K562 (cell line): ENCODE data around the gene LIPH. TPM values are rescaled to one million over a fixed set of nuclear protein-coding genes. Genes with fewer than 3 reads are reported as not detected.

Source experiments
- ADNP ChIP-seq: fragments of 200-800 bp; sonication (Bioruptor generic); IDR thresholded peaks from 2 replicates; pipeline ENCODE4 v1.6.1; 2016; ENCODE audit warnings: missing genetic modification characterization, missing compliant biosample characterization
- ARHGAP35 ChIP-seq: fragments of 450-650 bp; IDR thresholded peaks from 2 replicates; pipeline ENCODE4 v1.6.1; 2018; ENCODE audit not compliant: partially characterized antibody
- BHLHE40 ChIP-seq: IDR thresholded peaks from 2 replicates; pipeline ENCODE4 v1.6.1; 2011; ENCODE audit warnings: low read length, improper control_type of control experiment
- CBFA2T3 ChIP-seq: fragments of 450-650 bp; IDR thresholded peaks from 2 replicates; pipeline ENCODE4 v1.6.1; 2017
- CEBPG ChIP-seq, 3 experiments: fragments of 200-800 bp in 1 of 3; sonication (Bioruptor generic) in 1 of 3; sonication (generic) in 1 of 3; formaldehyde crosslinking in 1 of 3; IDR thresholded peaks in 2 of 3; conservative IDR thresholded peaks in 1 of 3; 2 replicates each; pipeline versions ENCODE4 v1.6.1 to v1.8.0; 2016 to 2022; ENCODE audit warnings: missing compliant biosample characterization in 2 of 3, missing genetic modification characterization in 2 of 3, mild to moderate bottlenecking in 1 of 3, missing genetic modification reagents in 1 of 3
- CHCHD3 ChIP-seq: fragments of 250-450 bp; sonication (Bioruptor Pico); IDR thresholded peaks from 2 replicates; pipeline ENCODE4 v2.1.2; 2022; ENCODE audit warnings: mild to moderate bottlenecking
- ELF2 ChIP-seq: fragments of 250-450 bp; sonication (Bioruptor Pico); IDR thresholded peaks from 2 replicates; pipeline ENCODE4 v1.5.0; 2021; ENCODE audit warnings: mild to moderate bottlenecking
- HOXB6 ChIP-seq: fragments of 250-450 bp; sonication (Bioruptor Pico); IDR thresholded peaks from 2 replicates; pipeline ENCODE4 v1.5.1; 2022; ENCODE audit warnings: mild to moderate bottlenecking, borderline replicate concordance
- KHSRP ChIP-seq: fragments of 450-650 bp; IDR thresholded peaks from 2 replicates; pipeline ENCODE4 v1.6.1; 2017
- RBBP5 ChIP-seq: fragments of 200-600 bp; sonication (generic); IDR thresholded peaks from 2 replicates; pipeline ENCODE4 v1.6.1; 2012; ENCODE audit warnings: borderline replicate concordance, mild to moderate bottlenecking, low read length, control low read depth, inconsistent platforms; ENCODE audit not compliant: insufficient read depth, poor library complexity, severe bottlenecking
- RBM17 ChIP-seq: fragments of 200-400 bp; formaldehyde crosslinking; IDR thresholded peaks from 2 replicates; pipeline ENCODE4 v1.6.1; 2017; ENCODE audit warnings: low read depth, mild to moderate bottlenecking, low read length, borderline replicate concordance
- RBM22 ChIP-seq: fragments of 200-400 bp; formaldehyde crosslinking; IDR thresholded peaks from 2 replicates; pipeline ENCODE4 v1.6.1; 2018; ENCODE audit warnings: low read length, low read depth; ENCODE audit not compliant: poor library complexity, severe bottlenecking
- VEZF1 ChIP-seq: fragments of 200-800 bp; sonication (Bioruptor generic); IDR thresholded peaks from 2 replicates; pipeline ENCODE4 v1.6.1; 2017; ENCODE audit warnings: missing genetic modification characterization, missing compliant biosample characterization
- ZBTB1 ChIP-seq: sonication (generic); formaldehyde crosslinking; IDR thresholded peaks from 2 replicates; pipeline ENCODE4 v1.8.1; 2023; ENCODE audit warnings: missing genetic modification reagents, low read depth, mild to moderate bottlenecking, borderline replicate concordance
- ZBTB11 ChIP-seq, 3 experiments: fragments of 200-800 bp in 1 of 3; fragments of 250-450 bp in 1 of 3; fragments of 450-650 bp in 1 of 3; sonication (Bioruptor Pico) in 1 of 3; sonication (Bioruptor generic) in 1 of 3; formaldehyde crosslinking in 1 of 3; IDR thresholded peaks; 2 replicates each; pipeline versions ENCODE4 v1.6.1 to v1.8.0; 2016 to 2022; ENCODE audit warnings: mild to moderate bottlenecking in 2 of 3, missing genetic modification characterization in 2 of 3, missing compliant biosample characterization in 1 of 3, moderate library complexity in 1 of 3
- ZC3H4 ChIP-seq: sonication (generic); formaldehyde crosslinking; IDR thresholded peaks from 2 replicates; pipeline ENCODE4 v1.9.0; 2021; ENCODE audit warnings: missing genetic modification reagents, borderline replicate concordance
- ZC3H8 ChIP-seq: fragments of 450-650 bp; IDR thresholded peaks from 2 replicates; pipeline ENCODE4 v1.6.1; 2017
- ZNF3 ChIP-seq: fragments of 250-450 bp; sonication (Bioruptor Pico); IDR thresholded peaks from 2 replicates; pipeline ENCODE4 v1.5.0; 2021; ENCODE audit warnings: mild to moderate bottlenecking, moderate library complexity
- ZNF431 ChIP-seq: sonication (generic); formaldehyde crosslinking; IDR thresholded peaks from 2 replicates; pipeline ENCODE4 v1.8.0; 2022; ENCODE audit warnings: mild to moderate bottlenecking, missing genetic modification reagents
- ZNF79 ChIP-seq: fragments of 250-450 bp; sonication (Bioruptor Pico); IDR thresholded peaks from 2 replicates; pipeline ENCODE4 v1.4.0; 2020; ENCODE audit warnings: low read depth, mild to moderate bottlenecking, moderate library complexity
- ZNF830 ChIP-seq: fragments of 250-450 bp; sonication (Bioruptor Pico); IDR thresholded peaks from 2 replicates; pipeline ENCODE4 v1.5.0; 2021; ENCODE audit warnings: mild to moderate bottlenecking
- polyA plus RNA-seq, 8 experiments: library from polyadenylated mRNA; depleted of rRNA in 4 of 8; stranded (reverse) in 5 of 8; unstranded in 3 of 8; fragments of >200 nt; fragmentation: Nextera tagmentation in 2 of 8; fragmentation: Illumina TruSeq in 1 of 8; extraction: Ambion mirVana in 2 of 8; extraction: Trizol in 1 of 8; gene quantifications; 2 replicates each; pipeline versions ENCODE4 v1.2.1 to v1.2.3, GENCODE V29; 2011 to 2014; ENCODE audit warnings: inconsistent platforms in 1 of 8, missing spikeins in 1 of 8
- total RNA-seq, 7 experiments: library from RNA; depleted of rRNA in 6 of 7; stranded (reverse); fragments of >200 nt in 6 of 7; fragmentation: Illumina TruSeq in 2 of 7; extraction: Trizol in 2 of 7; gene quantifications; 2 replicates each; pipeline versions ENCODE4 v1.2.1 to v1.2.3, GENCODE V29; 2011 to 2021; ENCODE audit warnings: low replicate concordance in 1 of 7
- TF ChIP-seq, protein P1 (sequence below): fragments of 450-650 bp; formaldehyde crosslinking; IDR thresholded peaks from 2 replicates; pipeline ENCODE4 v1.4.0; 2020; ENCODE audit warnings: mild to moderate bottlenecking

LIPH gene
- total and polyA plus RNA-seq, 9 of the 15 experiments (the other 6 are each of a cell fraction or from before 2014, with no cell fraction given): 0.73 to 1.8 (median 1.3) TPM

GRCh38 chr3:185498503-185499396, 53.6 kb downstream of the LIPH start, which contains the start of gene TMEM41A (continued):
- TF ChIP-seq, protein P1, sequence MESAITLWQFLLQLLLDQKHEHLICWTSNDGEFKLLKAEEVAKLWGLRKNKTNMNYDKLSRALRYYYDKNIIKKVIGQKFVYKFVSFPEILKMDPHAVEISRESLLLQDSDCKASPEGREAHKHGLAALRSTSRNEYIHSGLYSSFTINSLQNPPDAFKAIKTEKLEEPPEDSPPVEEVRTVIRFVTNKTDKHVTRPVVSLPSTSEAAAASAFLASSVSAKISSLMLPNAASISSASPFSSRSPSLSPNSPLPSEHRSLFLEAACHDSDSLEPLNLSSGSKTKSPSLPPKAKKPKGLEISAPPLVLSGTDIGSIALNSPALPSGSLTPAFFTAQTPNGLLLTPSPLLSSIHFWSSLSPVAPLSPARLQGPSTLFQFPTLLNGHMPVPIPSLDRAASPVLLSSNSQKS (CRISPR knock-in tag): no peak
- TF ChIP-seq ZC3H4 (CRISPR knock-in tag): peak; percentile 83; the same call in 1 of the 2 replicates
- TF ChIP-seq RBBP5: peak; percentile 100
- TF ChIP-seq ADNP (tag): no peak
- TF ChIP-seq KHSRP: no peak
- TF ChIP-seq ZBTB1 (CRISPR knock-in tag): peak; percentile 71; the same call in 1 of the 2 replicates
- no peak for TF ChIP-seq ZNF79 (CRISPR knock-in tag)
- no peak for TF ChIP-seq CHCHD3 (CRISPR knock-in tag)
- TF ChIP-seq ZBTB11 (CRISPR knock-in tag; IDR thresholded peaks at IDR 0.05): peak; percentile 98 to 100 (median 100)
- peak; percentile 90 for TF ChIP-seq RBM22
- no peak for TF ChIP-seq ZNF830 (CRISPR knock-in tag)
- TF ChIP-seq BHLHE40: peak; percentile 61; the same call in 1 of the 2 replicates
- TF ChIP-seq RBM17: no peak
- TF ChIP-seq ARHGAP35: no peak
- TF ChIP-seq ZC3H8: no peak
- TF ChIP-seq ZNF431 (CRISPR knock-in tag): no peak
- no peak for TF ChIP-seq CBFA2T3
- peak; percentile 71 for TF ChIP-seq ELF2 (CRISPR knock-in tag)
- TF ChIP-seq HOXB6: no peak
- TF ChIP-seq VEZF1 (CRISPR knock-in tag): peak; percentile 72; the same call in 1 of the 2 replicates
- no peak for TF ChIP-seq ZNF3
- no peak for TF ChIP-seq CEBPG (CRISPR knock-in tag; IDR thresholded peaks at IDR 0.05)
- no peak for TF ChIP-seq CEBPG (tag; conservative IDR thresholded peaks at IDR 0.05 in 1 of 2, IDR thresholded peaks at IDR 0.05 in 1 of 2)
